D721Med (cell line): ENCODE measurements around the gene KCNK13.

ENCODE experiments used
- DNase-seq: peaks from one replicate; pipeline ENCODE4 v3.0.0; 2011; ENCODE audit warnings: low spot score; ENCODE audit not compliant: insufficient read length
- FAIRE-seq: peaks from 2 replicates; lab custom pipeline; 2011; peaks lifted over from hg19 to GRCh38; lab: Jason Lieb, UNC
- TF ChIP-seq, protein P1 (sequence below): IDR thresholded peaks from 2 replicates; pipeline ENCODE4 v1.5.1; 2012; ENCODE audit warnings: mild to moderate bottlenecking, control low read depth; ENCODE audit not compliant: insufficient read depth; ENCODE audit errors: missing control alignments

KCNK13 gene

GRCh38 chr14:90034156-90034555 is 27.6 kb upstream of the KCNK13 start:
- no peak for FAIRE-seq
- TF ChIP-seq, protein P1, sequence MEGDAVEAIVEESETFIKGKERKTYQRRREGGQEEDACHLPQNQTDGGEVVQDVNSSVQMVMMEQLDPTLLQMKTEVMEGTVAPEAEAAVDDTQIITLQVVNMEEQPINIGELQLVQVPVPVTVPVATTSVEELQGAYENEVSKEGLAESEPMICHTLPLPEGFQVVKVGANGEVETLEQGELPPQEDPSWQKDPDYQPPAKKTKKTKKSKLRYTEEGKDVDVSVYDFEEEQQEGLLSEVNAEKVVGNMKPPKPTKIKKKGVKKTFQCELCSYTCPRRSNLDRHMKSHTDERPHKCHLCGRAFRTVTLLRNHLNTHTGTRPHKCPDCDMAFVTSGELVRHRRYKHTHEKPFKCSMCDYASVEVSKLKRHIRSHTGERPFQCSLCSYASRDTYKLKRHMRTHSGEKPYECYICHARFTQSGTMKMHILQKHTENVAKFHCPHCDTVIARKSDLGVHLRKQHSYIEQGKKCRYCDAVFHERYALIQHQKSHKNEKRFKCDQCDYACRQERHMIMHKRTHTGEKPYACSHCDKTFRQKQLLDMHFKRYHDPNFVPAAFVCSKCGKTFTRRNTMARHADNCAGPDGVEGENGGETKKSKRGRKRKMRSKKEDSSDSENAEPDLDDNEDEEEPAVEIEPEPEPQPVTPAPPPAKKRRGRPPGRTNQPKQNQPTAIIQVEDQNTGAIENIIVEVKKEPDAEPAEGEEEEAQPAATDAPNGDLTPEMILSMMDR = no peak
- DNase-seq = no peak

GRCh38 chr14:90034835-90035525 is 26.8 kb upstream of the KCNK13 start:
- TF ChIP-seq, protein P1 = no peak
- no peak for DNase-seq
- FAIRE-seq = no peak

- TF ChIP-seq, protein P1 = no peak
- no peak for FAIRE-seq
- no peak for DNase-seq
Measured at GRCh38 chr14:90039253-90040010, 22.4 kb upstream of the KCNK13 start.

DNA sequence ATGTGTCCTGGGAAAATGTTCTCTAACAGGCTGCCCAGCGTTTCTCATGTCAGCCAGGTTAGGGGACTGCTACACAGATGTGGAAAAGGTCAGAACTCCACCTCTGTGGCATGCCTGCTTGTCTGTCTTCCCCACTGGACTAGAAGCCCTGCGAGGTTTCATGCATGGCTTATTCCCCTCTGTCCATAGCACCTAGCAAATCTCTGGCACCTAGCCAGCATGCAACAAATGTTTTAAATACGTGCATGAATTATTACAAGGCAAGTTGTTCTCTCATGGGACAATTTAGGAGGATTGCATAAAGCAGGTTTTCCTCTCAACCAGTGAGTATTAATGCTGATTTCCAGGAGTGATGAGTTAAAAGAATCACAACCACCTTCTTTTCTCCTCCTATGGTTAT is 21.4 kb upstream of the KCNK13 start:
- no peak for DNase-seq
- FAIRE-seq = no peak
- TF ChIP-seq, protein P1 = no peak

- no peak for FAIRE-seq
- TF ChIP-seq, protein P1 = no peak
- DNase-seq = no peak
Measured at GRCh38 chr14:90042496-90043252, 19.1 kb upstream of the KCNK13 start.

GRCh38 chr14:90045616-90046015 is 16.2 kb upstream of the KCNK13 start:
- no peak for FAIRE-seq
- no peak for DNase-seq

More at GRCh38 chr14:90045616-90046015, 16.2 kb upstream of the KCNK13 start:
- TF ChIP-seq, protein P1 = no peak
